H1 (cell line): ENCODE results near the gene NUS1.

Experiments used
- CTCF ChIP-seq, 3 experiments: IDR thresholded peaks; 1 replicate in 2 of 3; 2 replicates in 1 of 3; pipeline versions ENCODE4 v1.5.1 to v1.6.1; 2011; ENCODE audit warnings: low read length in 3 of 3, mild to moderate bottlenecking in 3 of 3, inconsistent platforms in 2 of 3, low read depth in 1 of 3, moderate library complexity in 1 of 3; ENCODE audit not compliant: insufficient read depth in 1 of 3; ENCODE audit errors: control extremely low read depth in 1 of 3
- EP300 ChIP-seq, 2 experiments: IDR thresholded peaks; 1 replicate in 1 of 2; 2 replicates in 1 of 2; pipeline ENCODE4 v1.6.1; 2011 to 2012; ENCODE audit warnings: low read depth in 2 of 2, low read length in 2 of 2, mild to moderate bottlenecking in 2 of 2, borderline replicate concordance in 1 of 2, inconsistent platforms in 1 of 2, moderate library complexity in 1 of 2
- JUND ChIP-seq: IDR thresholded peaks from 2 replicates; pipeline ENCODE4 v1.6.1; 2011; ENCODE audit warnings: mild to moderate bottlenecking, improper control_type of control experiment, low read length
- POLR2A ChIP-seq, 2 experiments: IDR thresholded peaks; 1 replicate in 1 of 2; 2 replicates in 1 of 2; pipeline ENCODE4 v1.6.1; 2011; ENCODE audit warnings: low read depth in 2 of 2, low read length in 2 of 2, mild to moderate bottlenecking in 2 of 2; ENCODE audit errors: control extremely low read depth in 1 of 2
- YY1 ChIP-seq: IDR thresholded peaks from 2 replicates; pipeline ENCODE4 v1.6.1; 2011; ENCODE audit warnings: low read depth, mild to moderate bottlenecking, low read length

GRCh38 chr6:117677553-117678141 lies 2.4 kb downstream of the NUS1 start:
- TF ChIP-seq EP300 (IDR thresholded peaks at IDR 0.05; ENCODE audit: borderline replicate concordance in 1 of 2, low read depth in 2 of 2, low read length in 2 of 2), result no peak
- no peak for TF ChIP-seq POLR2A (IDR thresholded peaks at IDR 0.05; ENCODE audit: control extremely low read depth in 1 of 2, low read depth in 2 of 2, low read length in 2 of 2)
- no peak for TF ChIP-seq JUND
- TF ChIP-seq CTCF (IDR thresholded peaks at IDR 0.05; ENCODE audit: control extremely low read depth in 1 of 3, insufficient read depth in 1 of 3, low read depth in 1 of 3, low read length in 3 of 3), result no peak
- no peak for TF ChIP-seq YY1
